ENCODE data around the gene ALG1.

- TF ChIP-seq, protein P1, sequence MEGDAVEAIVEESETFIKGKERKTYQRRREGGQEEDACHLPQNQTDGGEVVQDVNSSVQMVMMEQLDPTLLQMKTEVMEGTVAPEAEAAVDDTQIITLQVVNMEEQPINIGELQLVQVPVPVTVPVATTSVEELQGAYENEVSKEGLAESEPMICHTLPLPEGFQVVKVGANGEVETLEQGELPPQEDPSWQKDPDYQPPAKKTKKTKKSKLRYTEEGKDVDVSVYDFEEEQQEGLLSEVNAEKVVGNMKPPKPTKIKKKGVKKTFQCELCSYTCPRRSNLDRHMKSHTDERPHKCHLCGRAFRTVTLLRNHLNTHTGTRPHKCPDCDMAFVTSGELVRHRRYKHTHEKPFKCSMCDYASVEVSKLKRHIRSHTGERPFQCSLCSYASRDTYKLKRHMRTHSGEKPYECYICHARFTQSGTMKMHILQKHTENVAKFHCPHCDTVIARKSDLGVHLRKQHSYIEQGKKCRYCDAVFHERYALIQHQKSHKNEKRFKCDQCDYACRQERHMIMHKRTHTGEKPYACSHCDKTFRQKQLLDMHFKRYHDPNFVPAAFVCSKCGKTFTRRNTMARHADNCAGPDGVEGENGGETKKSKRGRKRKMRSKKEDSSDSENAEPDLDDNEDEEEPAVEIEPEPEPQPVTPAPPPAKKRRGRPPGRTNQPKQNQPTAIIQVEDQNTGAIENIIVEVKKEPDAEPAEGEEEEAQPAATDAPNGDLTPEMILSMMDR (IDR thresholded peaks at IDR 0.05), result no peak
- TF ChIP-seq RORB (CRISPR knock-in tag; IDR thresholded peaks at IDR 0.05), result no peak
- TF ChIP-seq SP1 (CRISPR knock-in tag; conservative IDR thresholded peaks at IDR 0.05), result no peak
- no peak for TF ChIP-seq ZBTB21 (CRISPR knock-in tag; IDR thresholded peaks at IDR 0.05; ENCODE audit: borderline replicate concordance)
- no peak for TF ChIP-seq RELA (CRISPR knock-in tag; IDR thresholded peaks at IDR 0.05; ENCODE audit: borderline replicate concordance)
- TF ChIP-seq, protein P2, sequence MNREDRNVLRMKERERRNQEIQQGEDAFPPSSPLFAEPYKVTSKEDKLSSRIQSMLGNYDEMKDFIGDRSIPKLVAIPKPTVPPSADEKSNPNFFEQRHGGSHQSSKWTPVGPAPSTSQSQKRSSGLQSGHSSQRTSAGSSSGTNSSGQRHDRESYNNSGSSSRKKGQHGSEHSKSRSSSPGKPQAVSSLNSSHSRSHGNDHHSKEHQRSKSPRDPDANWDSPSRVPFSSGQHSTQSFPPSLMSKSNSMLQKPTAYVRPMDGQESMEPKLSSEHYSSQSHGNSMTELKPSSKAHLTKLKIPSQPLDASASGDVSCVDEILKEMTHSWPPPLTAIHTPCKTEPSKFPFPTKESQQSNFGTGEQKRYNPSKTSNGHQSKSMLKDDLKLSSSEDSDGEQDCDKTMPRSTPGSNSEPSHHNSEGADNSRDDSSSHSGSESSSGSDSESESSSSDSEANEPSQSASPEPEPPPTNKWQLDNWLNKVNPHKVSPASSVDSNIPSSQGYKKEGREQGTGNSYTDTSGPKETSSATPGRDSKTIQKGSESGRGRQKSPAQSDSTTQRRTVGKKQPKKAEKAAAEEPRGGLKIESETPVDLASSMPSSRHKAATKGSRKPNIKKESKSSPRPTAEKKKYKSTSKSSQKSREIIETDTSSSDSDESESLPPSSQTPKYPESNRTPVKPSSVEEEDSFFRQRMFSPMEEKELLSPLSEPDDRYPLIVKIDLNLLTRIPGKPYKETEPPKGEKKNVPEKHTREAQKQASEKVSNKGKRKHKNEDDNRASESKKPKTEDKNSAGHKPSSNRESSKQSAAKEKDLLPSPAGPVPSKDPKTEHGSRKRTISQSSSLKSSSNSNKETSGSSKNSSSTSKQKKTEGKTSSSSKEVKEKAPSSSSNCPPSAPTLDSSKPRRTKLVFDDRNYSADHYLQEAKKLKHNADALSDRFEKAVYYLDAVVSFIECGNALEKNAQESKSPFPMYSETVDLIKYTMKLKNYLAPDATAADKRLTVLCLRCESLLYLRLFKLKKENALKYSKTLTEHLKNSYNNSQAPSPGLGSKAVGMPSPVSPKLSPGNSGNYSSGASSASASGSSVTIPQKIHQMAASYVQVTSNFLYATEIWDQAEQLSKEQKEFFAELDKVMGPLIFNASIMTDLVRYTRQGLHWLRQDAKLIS (CRISPR knock-in tag; IDR thresholded peaks at IDR 0.05; ENCODE audit: borderline replicate concordance), result no peak
- TF ChIP-seq TEAD4 (CRISPR knock-in tag; IDR thresholded peaks at IDR 0.05), result no peak
- no peak for TF ChIP-seq ESRRA (CRISPR knock-in tag; IDR thresholded peaks at IDR 0.05; ENCODE audit: borderline replicate concordance)
- TF ChIP-seq CBFB (CRISPR knock-in tag; IDR thresholded peaks at IDR 0.05; ENCODE audit: low read depth), result no peak
- TF ChIP-seq, protein P3, sequence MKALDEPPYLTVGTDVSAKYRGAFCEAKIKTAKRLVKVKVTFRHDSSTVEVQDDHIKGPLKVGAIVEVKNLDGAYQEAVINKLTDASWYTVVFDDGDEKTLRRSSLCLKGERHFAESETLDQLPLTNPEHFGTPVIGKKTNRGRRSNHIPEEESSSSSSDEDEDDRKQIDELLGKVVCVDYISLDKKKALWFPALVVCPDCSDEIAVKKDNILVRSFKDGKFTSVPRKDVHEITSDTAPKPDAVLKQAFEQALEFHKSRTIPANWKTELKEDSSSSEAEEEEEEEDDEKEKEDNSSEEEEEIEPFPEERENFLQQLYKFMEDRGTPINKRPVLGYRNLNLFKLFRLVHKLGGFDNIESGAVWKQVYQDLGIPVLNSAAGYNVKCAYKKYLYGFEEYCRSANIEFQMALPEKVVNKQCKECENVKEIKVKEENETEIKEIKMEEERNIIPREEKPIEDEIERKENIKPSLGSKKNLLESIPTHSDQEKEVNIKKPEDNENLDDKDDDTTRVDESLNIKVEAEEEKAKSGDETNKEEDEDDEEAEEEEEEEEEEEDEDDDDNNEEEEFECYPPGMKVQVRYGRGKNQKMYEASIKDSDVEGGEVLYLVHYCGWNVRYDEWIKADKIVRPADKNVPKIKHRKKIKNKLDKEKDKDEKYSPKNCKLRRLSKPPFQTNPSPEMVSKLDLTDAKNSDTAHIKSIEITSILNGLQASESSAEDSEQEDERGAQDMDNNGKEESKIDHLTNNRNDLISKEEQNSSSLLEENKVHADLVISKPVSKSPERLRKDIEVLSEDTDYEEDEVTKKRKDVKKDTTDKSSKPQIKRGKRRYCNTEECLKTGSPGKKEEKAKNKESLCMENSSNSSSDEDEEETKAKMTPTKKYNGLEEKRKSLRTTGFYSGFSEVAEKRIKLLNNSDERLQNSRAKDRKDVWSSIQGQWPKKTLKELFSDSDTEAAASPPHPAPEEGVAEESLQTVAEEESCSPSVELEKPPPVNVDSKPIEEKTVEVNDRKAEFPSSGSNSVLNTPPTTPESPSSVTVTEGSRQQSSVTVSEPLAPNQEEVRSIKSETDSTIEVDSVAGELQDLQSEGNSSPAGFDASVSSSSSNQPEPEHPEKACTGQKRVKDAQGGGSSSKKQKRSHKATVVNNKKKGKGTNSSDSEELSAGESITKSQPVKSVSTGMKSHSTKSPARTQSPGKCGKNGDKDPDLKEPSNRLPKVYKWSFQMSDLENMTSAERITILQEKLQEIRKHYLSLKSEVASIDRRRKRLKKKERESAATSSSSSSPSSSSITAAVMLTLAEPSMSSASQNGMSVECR (CRISPR knock-in tag; IDR thresholded peaks at IDR 0.05; ENCODE audit: borderline replicate concordance), result no peak
- TF ChIP-seq JUN (CRISPR knock-in tag; IDR thresholded peaks at IDR 0.05), result no peak
These were observed 45.0 kb upstream of the ALG1 start for GRCh38 chr16:5026664-5027063.
